ENCODE data around the gene PLEKHN1.
A peak's percentile ranks its signal among the peaks of the same experiment; 100 is the strongest.
"Not testable (repeated sequence)": the region's sequence is repeated elsewhere in the genome, so short reads cannot be mapped to it uniquely, and the experiment has no call there.

Gene PLEKHN1

GRCh38 chr1:963746-964525 is 2.3 kb upstream of the PLEKHN1 start:
- DNase-seq = no peak

GRCh38 chr1:964691-965525 is 1.4 kb upstream of the PLEKHN1 start:
- no peak for DNase-seq

- DNase-seq = no peak
These were observed 652 bp upstream of the PLEKHN1 start for GRCh38 chr1:965526-966134.

GRCh38 chr1:966704-967300 is 520 bp downstream of the PLEKHN1 start:
- no peak for DNase-seq

GRCh38 chr1:967466-968343 is 1.4 kb downstream of the PLEKHN1 start:
- DNase-seq = no peak

- DNase-seq = no peak
These were observed 3.1 kb downstream of the PLEKHN1 start for GRCh38 chr1:969260-969855.

- no peak for DNase-seq
These were observed 4.1 kb downstream of the PLEKHN1 start for GRCh38 chr1:970242-970972.

GRCh38 chr1:970973-971730 is 4.9 kb downstream of the PLEKHN1 start:
- DNase-seq = no peak

- no peak for DNase-seq
These were observed 5.6 kb downstream of the PLEKHN1 start for GRCh38 chr1:971751-972506.

- no peak for DNase-seq
These were observed 6.6 kb downstream of the PLEKHN1 start for GRCh38 chr1:972726-973458.

- DNase-seq = no peak
These were observed 7.4 kb downstream of the PLEKHN1 start for GRCh38 chr1:973459-974292.

GRCh38 chr1:974293-974640 is 8.0 kb downstream of the PLEKHN1 start:
- DNase-seq = no peak

GRCh38 chr1:974687-975328 is 8.5 kb downstream of the PLEKHN1 start:
- DNase-seq = no peak

GRCh38 chr1:975365-975764 is 9.1 kb downstream of the PLEKHN1 start:
- no peak for DNase-seq

- peak; percentile 40 to 56 for DNase-seq
These were observed 9.8 kb downstream of the PLEKHN1 start for GRCh38 chr1:975896-976683.

- not testable (repeated sequence) for DNase-seq
These were observed 10.5 kb downstream of the PLEKHN1 start for GRCh38 chr1:976791-977190.

All from NCI-H187 (cell line).